D341Med (cell line): Measurements from ENCODE around the gene STRBP.
"Not testable (repeated sequence)": the region's sequence is repeated elsewhere in the genome, so short reads cannot be mapped to it uniquely, and the experiment has no call there.

Experiments used
- DNase-seq: peaks from one replicate; pipeline ENCODE4 v3.0.0; 2012; ENCODE audit warnings: low spot score

Gene STRBP

DNA sequence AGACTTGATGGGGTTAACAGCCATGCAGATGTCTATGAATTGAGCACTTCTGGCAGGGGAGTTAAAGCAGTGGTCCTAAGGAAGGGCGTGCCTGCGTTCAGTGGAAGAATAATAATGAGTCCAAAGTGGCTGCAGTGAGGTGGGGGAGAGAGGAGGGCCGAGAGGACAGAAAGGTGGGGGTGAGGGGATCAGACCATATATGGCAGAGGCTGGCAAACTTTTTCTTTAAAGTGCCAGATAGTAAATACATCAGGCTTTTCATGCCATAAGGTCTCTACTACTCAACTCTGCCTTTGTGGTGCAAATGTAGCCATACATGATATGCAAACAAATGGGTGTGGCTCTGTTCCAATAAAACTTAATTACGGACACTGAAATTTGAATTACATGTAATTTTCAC, 77.1 kb downstream of the STRBP start:
- DNase-seq = no peak

DNA sequence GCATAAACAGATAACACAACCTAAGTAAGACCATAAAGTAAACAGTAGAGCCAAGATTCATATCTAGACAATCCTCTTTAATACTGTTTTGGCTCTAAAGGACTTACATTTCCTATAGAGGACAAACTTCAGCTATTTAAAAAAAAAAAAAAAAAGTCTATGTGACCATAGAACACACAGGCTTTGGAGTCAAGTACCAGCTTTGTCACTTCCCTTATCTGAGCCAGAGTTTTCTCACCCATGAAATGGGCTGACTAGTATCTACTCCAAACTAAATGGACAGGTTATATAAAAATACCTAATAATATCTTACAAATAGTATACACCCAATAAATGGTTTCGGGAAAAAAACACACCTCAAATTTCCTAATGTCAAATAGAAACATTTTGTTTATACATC, 81.3 kb downstream of the STRBP start:
- no peak for DNase-seq

DNA sequence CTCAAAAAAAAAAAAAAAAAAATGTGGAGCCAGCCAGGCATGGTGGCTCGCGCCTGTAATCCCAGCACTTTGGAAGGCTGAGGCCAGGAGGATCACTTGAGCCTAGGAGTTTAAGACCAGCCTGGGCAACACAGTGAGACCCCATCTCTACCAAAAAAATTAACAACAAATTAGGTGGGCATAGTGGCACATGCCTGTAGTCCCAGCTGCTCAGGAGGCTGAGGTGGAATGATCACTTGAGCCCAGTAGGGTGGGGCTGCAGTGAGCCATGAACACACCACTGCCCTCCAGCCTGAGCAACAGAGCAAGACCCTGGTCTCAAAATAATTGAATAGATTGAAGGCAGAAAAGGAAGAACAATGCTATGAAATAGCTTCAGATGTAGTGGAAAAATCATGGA, 82.4 kb downstream of the STRBP start:
- not testable (repeated sequence) for DNase-seq

DNA sequence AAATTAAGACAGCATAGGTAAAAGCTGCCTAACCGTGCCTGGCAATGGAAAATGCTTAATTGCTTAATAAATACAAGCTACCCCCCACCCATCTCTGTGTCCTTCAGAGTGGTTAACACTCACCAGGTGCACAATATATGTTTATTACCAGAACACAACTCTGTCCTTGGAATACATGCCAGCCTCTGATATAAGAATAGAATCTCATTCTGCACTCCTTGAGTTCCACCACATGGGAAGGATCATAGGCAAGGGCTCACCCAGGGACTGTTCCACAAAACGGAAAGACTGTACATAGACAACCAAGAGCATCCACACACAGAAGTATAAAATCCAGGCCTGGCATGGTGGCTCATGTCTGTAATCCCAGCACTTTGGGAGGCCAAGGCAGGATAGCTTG, 91.4 kb downstream of the STRBP start:
- no peak for DNase-seq

DNA sequence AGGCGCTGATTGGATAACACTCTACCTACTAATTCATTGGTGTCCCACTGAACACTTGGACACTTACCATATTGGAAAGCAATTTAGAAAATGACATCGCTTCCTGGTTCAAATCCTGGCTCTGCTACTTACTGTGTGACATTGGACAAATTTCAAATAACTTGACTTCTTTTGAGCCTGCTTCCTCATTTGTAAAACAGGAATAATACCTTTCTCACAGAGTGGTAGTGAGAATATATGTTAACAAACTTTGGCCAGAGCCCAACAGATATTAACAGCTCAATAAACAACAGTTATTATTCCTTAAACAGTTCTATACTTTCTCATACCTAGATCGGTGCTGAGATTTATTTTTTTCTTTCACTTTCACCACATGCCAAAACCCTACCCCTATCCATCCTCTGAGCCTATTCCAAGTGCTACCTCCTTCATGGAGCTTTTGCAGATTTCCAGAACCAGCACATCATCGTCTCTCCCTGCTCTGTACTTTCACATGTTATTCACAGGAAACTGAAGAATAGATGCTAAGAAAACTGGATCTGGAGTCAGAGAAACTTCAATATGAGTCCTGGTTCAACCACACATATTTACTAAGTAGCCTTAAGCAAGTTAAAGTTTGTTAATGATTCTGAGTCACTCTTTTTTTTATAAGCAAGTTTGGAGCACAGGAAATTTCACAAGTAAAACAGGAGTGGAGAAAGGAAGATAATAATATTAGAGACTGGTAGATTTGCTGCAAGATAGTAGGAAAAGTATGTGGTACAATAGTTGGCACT, 92.3 kb downstream of the STRBP start:
- DNase-seq = no peak

DNA sequence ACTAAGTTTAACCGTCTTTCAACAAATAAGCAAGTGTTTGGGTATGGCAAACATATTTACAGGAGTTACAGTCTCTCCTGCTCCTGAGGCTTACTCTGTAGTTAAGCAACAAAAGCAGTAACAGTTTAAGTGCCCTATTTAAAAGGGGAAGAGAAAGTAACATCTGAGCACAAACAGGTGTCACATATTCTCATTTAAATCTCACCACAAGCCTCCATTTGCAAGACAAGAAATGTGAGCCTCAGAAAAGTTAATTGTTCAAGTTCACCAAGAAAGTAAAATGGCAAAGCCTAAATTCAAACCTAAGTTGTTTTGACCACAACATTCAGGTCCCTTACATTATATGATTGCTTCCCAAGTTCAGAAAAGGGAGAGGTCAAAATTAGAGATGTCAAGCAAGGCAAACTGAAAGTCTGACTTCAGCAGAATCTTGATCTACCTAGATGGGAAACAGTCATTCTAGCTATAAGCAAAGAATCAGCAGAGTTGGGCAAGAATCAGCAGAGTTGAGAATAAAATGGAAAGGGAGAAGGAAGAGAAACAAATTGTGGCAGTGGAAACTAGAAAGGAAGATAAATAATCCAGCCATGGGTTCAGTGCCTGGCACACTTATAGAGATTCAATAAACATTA, 93.4 kb downstream of the STRBP start:
- no peak for DNase-seq

DNA sequence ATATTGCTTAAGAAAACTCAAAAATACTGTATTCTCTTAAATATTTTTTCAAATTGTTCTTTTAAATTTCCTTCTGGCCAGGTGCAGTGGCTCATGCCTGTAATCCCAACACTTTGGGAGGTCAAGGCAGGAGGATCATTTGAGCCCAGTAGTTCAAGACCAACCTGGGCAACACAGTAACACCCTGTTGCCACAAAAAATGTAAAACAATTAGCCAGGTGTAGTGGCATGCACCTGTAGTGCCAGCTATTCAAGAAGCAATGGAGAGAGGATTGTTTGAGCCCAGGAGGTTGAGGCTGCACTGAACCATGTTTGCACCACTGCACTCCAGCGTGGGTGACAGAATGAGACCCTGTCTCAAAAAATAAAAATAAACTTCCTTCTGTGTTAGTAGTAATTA, 94.3 kb downstream of the STRBP start:
- DNase-seq = no peak

DNA sequence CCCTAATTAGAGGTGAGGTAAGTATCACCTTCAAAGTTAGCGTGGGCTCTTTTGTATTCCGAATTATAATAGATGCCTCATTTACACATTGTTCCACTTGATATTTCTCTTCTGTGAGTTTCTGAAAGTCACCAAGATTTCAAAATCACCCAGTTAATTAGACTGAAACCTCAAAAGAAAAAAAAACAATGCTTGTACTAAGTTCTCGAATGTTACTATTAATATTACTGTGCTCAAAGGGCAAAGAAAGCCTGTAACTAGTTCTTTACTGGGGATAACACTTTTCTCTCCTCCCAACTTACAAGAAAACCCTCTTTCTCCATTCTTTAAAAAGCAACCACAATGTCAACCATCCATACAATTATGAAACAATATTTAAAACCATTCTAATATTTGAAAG, 98.5 kb downstream of the STRBP start:
- no peak for DNase-seq

DNA sequence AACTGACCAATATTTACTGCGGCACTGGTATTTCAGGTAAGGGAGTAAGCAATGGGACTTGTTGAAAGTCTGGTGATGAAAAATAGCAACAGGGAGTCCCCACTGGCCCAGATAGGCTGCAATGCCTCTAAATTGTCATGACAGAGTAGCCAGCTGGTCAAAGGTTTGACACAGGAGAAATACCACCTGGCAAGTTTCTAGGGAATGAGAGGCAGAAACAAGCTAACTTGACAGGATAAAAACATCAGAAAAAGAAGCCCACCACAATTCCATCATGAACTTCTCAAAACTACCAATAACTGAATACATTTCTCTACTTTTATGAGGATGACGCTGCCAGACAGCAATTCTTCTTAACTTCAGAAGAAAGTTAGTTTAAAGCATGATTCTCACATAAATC, 99.8 kb downstream of the STRBP start:
- no peak for DNase-seq

DNA sequence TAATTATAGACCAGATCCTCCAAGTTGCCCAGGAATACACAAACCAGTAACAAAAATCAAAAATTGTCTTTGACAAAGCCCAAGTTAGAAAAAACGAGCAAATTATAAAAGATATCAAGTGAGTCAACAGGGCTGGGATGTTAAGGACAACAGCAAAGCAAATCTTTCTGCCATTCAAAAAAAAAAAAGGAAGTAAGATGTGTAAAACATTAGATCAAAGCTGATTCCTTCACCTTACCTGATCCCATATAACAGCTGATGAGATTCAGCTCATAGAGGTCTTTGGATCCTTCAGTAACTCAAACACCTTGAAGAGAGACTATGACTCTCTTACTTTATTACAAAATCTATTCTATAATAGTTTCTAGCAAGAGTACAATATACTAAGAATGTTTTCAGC, 100.9 kb downstream of the STRBP start:
- DNase-seq = no peak

DNA sequence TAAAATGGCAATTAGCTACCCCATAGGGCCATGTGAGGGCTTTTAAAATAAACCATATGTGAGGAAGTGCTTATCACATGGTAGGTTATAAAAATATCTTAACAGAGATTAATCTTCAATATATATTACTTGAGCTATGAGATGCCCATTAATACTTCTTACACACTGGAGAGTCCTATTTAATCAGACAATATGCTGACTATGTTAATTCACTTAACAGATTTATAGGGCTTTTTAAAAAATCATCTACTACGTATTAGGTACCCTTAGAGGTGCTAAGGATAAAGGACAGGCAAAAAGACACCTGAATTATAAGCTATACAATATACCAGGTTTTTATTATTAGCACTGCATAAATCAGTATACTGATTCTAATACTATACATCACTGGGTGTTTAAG, 102.6 kb downstream of the STRBP start:
- no peak for DNase-seq

DNA sequence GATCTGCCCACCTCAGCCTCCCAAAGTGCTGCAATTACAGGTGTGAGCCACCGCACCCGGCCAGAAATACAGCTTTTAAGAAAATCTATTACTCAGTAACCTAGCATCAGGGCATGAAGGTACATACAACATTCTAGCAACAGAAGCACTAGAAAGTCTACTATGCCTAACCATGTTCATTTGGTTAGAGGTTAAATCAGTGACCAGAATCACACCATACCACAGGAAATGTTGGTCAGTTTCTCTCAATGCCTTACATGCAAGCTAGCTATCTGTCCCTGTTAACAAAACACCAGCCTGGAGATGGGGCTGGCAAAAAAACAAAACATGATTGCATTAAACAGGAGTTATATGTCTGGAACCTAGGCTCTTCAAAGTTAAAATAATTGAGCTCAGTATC, 104.1 kb downstream of the STRBP start:
- DNase-seq = no peak

DNA sequence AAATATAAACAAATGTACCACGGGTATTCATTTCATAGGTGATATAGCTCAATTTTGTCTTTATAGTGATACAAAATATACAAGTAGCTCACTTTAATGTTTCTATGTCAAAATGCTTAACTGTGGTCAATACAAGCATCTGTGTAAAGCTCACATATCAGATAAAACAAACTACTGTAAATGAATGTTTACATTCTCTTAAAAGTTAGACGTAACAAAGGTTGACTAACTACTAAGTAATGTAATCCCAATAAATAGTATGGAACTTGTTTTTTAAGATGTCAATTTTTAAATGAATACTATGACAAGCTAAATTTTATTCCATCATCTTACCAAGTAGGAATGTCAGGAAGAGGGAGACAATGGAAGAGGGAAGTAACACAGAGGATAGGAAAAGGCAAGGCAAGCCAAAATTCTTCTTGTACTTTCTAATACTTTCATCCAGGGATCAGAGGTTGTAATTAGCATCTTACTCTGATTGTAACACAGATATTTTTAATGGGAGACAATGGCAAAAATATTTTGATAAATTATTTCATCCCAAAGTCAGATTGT, 105.5 kb downstream of the STRBP start:
- no peak for DNase-seq

DNA sequence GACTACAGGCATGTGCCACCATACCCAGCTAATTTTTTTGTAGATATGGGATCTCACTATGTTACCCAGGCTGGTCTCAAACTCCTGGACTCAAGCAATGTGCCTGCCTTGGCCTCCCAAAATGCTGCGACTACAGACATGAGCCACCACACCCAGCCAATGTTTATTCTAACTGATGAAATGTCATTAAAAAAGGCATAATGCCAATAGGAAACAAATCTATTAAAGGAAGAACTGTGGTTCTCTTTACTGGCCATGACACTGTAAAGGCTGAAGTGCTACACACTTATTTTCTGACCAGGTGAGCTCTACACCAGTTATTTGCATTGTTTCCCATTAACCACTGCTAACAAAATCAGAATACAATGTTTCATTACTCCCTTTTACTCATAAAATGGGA, 106.0 kb downstream of the STRBP start:
- DNase-seq = no peak

DNA sequence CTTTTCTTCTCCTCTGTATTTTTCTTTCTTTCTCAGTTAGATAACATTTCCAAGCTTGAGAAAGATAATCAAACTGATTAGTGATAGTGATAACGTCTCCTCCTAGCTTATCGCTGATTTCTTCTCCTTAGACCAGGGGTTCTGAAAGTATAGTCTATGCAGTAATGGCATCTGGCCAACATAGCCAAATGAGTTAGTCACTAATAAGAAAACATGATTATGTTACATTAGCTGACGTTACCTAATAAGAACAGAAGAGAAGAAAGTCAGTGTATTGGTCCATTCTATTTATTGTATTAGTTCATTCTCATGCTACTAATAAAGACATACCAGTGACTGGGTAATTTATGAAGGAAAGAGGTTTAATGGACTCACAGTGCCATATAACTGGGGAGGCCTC, 111.2 kb downstream of the STRBP start:
- DNase-seq = no peak

DNA sequence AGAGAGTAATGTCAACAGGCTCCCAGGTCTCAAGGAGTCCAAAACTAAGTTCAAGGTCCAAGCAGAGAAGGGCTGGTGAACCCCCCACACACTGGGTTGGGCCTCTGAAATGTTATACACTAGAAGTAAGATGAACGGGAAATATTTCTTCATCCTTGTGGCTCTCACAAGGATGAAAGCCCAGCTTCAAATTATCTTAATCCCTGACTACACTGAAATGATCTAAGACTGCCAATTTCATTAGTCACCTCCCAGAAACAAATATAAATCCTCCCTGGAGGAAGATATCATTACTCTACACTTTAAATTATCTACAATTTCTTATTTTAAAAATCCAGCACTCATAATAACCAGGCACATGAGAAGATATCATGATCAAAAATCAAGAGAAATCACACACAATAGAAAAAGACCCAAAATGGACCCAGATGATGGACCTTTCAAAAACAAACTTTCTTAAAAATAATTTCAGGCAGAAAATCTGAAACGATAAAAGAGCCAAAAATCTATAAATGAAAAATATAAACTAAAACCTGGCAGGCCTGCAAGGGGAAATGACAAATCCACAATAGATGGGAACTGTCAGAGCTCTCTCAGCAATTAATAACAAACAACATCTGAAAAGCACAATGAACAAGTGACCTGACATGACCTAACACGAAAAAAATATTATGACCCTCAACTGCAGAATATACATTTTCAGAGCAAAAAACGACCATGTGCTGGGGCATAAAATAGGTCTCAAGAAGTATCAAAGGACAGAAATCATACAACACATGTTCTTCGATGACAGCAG, 117.5 kb downstream of the STRBP start:
- DNase-seq = no peak

DNA sequence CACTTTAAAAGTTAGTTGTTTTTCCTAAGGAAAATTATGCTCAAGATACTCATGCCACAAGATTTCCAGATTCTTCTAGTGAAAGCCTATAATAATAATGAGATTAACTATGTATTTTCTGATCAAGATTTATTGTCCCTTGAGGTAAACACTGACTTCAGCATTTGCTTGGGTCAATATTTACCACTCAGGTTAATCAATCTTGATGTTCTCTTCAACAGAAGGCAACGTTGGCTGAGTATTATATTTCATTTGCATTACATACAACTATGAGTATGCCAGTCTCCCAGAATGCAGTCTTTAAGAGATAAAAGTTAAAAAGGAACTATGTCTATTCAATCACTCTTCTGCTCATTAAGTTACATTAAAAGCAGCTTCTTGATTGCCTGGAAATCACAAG, 119.3 kb downstream of the STRBP start:
- no peak for DNase-seq

DNA sequence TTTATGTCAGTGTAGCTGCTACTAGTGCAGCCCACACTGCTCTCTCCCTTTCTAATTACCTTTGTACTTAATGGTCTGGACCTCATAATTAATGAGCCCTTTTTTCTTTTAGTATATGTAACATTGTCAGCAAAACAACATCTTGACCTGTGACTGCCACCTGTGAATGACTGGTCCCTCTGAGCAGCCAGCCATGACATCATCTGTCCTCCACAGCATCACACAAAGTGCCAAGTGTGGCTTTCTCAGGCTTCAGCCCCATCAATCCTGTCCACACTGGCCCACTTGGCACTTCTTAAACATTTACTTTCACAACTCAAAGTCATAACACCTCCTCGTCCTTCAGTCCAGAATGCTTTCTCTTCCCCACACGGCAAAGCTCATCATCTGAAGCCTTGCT, 130.2 kb downstream of the STRBP start:
- no peak for DNase-seq

DNA sequence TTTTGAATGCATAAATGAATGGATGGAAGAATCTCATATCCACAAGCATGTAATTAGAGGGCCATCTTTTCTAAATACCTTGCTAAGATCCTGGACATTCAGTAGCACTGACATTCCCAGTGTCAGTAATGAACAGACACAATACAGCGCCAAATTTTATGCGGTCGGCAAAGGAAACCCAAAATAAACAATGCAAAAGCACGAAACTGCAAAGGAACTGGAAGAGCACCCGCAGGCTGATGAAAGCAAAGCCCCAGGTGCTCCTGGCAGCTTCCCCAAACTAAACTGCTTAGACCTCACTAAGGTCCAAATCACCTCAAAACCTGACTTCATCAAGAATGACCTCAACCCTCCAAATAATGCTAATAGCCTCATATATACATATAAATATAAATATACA, 133.0 kb downstream of the STRBP start:
- DNase-seq = no peak

DNA sequence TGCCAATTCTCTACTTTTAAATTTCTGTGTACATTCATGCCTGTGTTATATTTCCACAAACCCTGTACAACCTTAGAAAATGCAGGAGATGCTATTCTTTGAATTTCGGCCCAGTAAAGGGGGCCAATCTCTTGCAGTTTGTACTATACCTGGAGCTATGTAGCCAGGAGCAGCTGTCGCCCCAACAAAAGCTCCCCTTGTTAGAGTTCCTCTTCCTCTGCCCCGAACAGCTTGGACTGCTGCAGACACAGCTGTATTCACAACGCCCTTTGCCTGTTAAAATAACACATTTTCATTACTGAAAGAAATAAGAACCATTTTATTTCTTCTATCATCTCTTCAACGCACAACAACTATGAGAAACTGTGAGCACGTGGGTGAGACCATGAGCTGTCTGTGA, 135.7 kb downstream of the STRBP start:
- DNase-seq = no peak

DNA sequence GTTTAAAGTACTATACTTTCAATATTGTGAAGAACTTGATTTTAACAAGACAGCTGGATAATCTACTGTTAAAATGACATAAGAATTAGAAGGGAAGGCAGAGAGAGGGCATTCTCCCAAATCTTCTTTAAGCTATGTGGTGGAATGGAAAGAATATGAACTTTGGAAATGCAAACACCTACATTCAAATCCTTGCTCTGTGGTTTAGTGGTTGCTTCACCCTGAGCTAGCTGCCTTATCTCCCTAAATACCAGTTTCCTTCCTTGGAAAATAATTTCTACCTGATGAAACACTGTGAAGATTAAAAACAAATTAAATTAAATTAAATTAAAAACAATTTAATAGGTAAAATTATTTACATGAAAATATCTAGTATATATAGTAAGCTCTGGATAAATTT, 136.4 kb downstream of the STRBP start:
- no peak for DNase-seq

DNA sequence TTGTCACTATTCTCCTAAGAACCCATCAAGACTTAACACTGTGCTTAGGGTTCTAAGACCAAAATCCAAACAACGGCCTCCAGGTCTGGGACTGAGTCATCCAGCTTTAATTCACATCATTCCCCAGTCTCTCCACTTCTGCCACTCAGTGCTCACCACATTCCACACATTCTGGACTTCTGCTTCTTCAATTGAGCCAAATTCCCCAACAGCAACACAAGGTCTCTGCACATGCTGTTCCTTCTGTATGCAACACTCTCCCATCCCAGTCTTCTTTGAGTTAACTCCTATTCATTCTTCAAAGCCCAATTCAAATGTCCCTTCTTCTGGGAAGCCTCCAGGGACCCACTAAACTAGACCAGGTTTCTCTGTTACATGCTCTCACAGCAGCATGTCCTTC, 137.1 kb downstream of the STRBP start:
- DNase-seq = no peak

DNA sequence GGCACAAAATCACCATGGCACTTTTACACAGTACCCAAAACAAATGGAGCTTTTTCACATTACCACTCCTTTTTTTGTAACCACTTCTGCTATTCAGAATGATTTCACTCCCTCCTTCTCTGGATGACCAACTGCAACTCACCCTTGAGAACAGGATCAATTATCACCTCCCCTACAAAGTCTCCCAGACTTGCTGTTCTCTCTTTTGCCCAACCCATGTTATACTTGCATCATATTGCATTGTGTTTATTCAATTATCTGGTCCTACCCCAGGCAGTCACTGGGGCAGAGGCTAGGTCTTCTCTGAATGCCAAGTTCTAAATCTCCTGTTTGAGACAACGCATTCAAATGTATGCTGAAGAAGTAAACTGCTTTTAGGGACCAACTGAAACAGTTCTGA, 139.0 kb downstream of the STRBP start:
- DNase-seq = no peak
